ENCODE data around the gene NANS.
A peak's percentile ranks its signal among the peaks of the same experiment; 100 is the strongest.
"Not testable (repeated sequence)": the region's sequence is repeated elsewhere in the genome, so short reads cannot be mapped to it uniquely, and the experiment has no call there.

The NANS gene

DNA sequence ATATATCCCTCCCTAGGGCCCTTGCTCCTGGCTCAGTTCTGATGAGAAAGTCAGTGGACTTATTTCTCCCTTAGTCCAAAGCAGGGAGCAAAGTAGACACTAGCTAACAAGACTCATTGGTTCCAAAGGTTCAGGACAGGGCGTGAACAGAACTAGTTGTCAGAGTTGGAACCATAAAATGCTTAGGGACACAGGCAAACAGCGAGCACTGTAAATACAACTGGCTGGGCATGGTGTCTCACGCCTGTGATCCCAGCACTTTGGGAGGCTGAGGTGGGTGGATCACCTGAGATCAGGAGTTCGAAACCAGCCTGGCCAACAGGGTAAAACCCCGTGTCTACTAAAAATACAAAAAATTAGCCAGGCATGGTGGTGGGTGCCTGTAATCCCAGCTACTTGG, 36.7 kb upstream of the NANS start:
- not testable (repeated sequence) for H3K27me3 ChIP-seq (ENCODE audit: control insufficient read depth in 1 of 2, insufficient read depth in 2 of 2, low read length in 2 of 2); H3K9ac ChIP-seq (ENCODE audit: low read length); H3K27ac ChIP-seq (ENCODE audit: low read depth, low read length); H3K4me3 ChIP-seq (ENCODE audit: low read depth in 1 of 2, low read length in 2 of 2); H3K9me3 ChIP-seq (ENCODE audit: low read length); H3K4me1 ChIP-seq (ENCODE audit: insufficient read depth, low read length)
- H3K36me3 ChIP-seq (ENCODE audit: insufficient read depth, low read length) = peaks cover 45% of the 10 kb centered on the region

DNA sequence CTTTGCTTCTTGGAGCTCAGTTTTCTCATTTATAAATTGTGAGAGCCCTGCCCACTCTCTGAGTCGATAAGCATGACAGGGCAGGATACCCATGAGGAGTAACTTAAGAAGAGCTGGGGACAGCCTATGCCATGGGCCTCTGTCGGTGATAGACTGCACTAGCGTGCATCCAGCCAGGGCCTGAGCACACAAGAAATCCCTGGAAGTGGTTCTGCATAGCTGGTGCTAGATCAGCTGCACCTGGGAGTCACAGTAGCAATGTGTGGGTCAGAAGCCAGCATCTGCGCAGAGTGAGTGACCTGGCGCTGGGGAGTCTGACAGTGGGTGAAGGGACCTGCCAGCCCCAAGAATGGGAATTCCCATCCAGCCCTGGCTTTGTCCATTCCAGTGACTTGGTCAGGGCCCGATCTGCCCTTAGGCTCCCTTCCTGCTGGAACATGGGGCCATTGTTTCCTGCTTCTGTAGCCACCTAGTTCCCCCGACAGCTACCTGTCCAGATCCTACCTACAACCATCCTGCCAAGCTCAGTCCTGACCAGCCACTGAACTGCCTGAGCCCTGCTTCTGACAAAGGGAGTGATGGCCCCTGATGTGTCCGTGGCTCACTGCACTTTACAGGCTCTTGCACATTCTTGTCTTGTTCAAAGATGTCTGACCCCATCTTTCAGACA, 35.9 kb upstream of the NANS start:
- peaks cover 38% of the 10 kb centered on the region for H3K36me3 ChIP-seq (ENCODE audit: insufficient read depth, low read length)
- no peaks in the 10 kb centered on the region for H3K4me1 ChIP-seq (ENCODE audit: insufficient read depth, low read length)
- no peaks in the 10 kb centered on the region for H3K9me3 ChIP-seq (ENCODE audit: low read length)
- H3K4me3 ChIP-seq (ENCODE audit: low read depth in 1 of 2, low read length in 2 of 2) = no peak overlapping the region
- no peaks in the 10 kb centered on the region for H3K27me3 ChIP-seq (ENCODE audit: control insufficient read depth in 1 of 2, insufficient read depth in 2 of 2, low read length in 2 of 2)
- no peak overlapping the region for H3K9ac ChIP-seq (ENCODE audit: low read length)
- H3K27ac ChIP-seq (ENCODE audit: low read depth, low read length) = no peak overlapping the region

DNA sequence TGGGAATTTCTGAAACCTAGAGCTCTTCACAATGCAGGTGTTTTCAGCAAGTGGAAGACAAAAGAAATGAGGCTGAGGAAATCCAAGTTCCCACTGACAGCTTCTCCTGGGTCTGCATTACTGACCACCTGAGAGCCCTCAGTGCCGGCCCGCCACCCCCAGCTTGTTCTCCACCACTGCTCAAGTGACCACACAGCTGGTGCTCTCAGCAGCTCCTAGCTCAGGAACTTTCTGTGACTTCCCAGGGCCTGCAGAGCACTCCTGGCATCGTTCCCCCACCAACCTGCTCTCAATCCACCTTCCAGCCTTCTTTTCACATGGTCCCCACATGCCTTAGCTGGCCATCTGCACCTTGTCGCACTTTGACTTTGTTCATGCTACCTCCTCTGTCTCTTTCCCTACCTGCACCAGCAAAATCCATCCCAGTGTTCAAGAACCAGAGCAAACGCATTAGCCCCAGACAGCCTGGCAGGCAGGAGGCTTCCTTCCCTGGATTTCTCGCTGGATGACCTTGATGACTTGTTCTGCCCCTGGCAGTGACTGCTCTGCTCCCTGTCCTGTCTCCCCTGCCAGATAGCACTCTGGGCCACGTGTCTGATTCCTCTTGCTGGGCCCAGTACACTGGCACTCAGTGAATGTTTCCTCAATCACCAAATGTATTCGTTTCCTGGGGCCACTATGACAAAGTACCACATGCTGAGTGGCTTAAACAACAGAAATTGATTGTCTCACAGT, 35.1 kb upstream of the NANS start:
- H3K36me3 ChIP-seq (ENCODE audit: insufficient read depth, low read length) = peaks cover 31% of the 10 kb centered on the region
- H3K9ac ChIP-seq (ENCODE audit: low read length) = no peak overlapping the region

DNA sequence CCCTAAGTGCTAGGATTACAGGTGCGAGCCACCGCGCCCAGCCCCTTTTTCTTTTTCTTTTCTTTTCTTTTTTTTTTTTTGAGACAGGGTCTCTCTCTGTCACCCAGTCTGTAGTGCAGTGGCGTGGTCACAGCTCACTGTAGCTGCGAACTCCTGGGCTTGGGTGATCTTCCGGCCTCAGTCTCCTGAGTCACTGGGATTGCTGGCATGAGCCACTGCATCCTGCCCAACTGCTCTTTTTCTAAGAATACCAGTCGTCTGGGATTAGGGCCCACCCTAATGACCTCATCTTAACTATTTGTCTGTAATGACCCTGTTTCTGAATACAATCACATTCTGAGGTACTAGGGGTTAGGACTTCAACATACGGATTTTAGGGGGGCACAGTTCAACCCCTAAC, 34.1 kb upstream of the NANS start:
- H3K9me3 ChIP-seq (ENCODE audit: low read length) = no peaks in the 10 kb centered on the region
- H3K9ac ChIP-seq (ENCODE audit: low read length) = no peak overlapping the region
- peaks cover 22% of the 10 kb centered on the region for H3K36me3 ChIP-seq (ENCODE audit: insufficient read depth, low read length)
- no peak overlapping the region for H3K27ac ChIP-seq (ENCODE audit: low read depth, low read length)
- H3K4me3 ChIP-seq (ENCODE audit: low read depth in 1 of 2, low read length in 2 of 2) = no peak overlapping the region
- H3K4me1 ChIP-seq (ENCODE audit: insufficient read depth, low read length) = no peaks in the 10 kb centered on the region
- H3K27me3 ChIP-seq (ENCODE audit: control insufficient read depth in 1 of 2, insufficient read depth in 2 of 2, low read length in 2 of 2) = no peaks in the 10 kb centered on the region

More for the DNA sequence above, 35.1 kb upstream of the NANS start:
- Histone ChIP-seq H3K9me3 (ENCODE audit: low read length) (no peaks in the 10 kb centered on the region), H3K4me1 (ENCODE audit: insufficient read depth, low read length) (no peaks in the 10 kb centered on the region), H3K27me3 (ENCODE audit: control insufficient read depth in 1 of 2, insufficient read depth in 2 of 2, low read length in 2 of 2) (no peaks in the 10 kb centered on the region), H3K4me3 (ENCODE audit: low read depth in 1 of 2, low read length in 2 of 2) (no peak overlapping the region), H3K27ac (ENCODE audit: low read depth, low read length) (no peak overlapping the region)

DNA sequence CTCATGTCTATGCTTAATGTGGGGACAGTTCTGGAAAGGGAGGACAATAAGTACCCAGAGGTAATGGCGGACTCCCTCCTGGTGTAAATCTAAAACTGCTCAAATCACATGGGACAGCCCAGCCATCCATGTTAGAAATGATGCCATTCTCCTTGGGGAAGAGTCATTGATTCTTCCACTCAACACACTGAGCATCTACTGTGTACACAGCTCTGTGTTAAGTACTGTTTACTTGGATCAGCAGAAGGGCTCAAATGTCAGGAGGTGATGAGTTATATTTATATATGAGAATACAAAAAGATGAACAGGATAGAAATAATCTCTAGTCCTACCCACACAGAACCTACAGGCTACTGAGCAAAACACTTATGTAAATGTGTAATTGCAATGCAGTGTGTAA, 31.8 kb upstream of the NANS start:
- Histone ChIP-seq H3K4me3 (ENCODE audit: low read depth in 1 of 2, low read length in 2 of 2) (no peak overlapping the region), H3K9me3 (ENCODE audit: low read length) (no peaks in the 10 kb centered on the region), H3K27ac (ENCODE audit: low read depth, low read length) (no peak overlapping the region), H3K27me3 (ENCODE audit: control insufficient read depth in 1 of 2, insufficient read depth in 2 of 2, low read length in 2 of 2) (no peaks in the 10 kb centered on the region), H3K9ac (ENCODE audit: low read length) (no peak overlapping the region), H3K4me1 (ENCODE audit: insufficient read depth, low read length) (no peaks in the 10 kb centered on the region), H3K36me3 (ENCODE audit: insufficient read depth, low read length) (peaks cover 10% of the 10 kb centered on the region)

DNA sequence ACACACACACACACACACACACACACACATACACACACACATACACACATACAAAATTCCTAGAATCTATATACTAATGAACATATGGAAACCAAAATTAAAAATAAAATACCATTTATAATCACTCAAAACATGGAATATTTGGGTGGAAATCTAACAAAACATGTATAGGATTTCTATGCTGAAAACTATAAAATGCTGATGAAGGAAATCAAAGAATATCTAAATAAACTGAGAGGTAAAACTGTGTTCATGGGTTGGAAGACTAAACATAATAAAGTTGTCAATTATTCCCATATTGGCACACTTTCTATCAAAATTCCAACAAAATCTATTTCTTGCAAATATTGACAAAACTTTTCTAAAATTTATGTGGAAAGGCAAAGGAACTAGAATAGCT, 25.4 kb upstream of the NANS start:
- no peaks in the 10 kb centered on the region for H3K9me3 ChIP-seq (ENCODE audit: low read length)
- H3K27ac ChIP-seq (ENCODE audit: low read depth, low read length) = no peak overlapping the region
- no peaks in the 10 kb centered on the region for H3K27me3 ChIP-seq (ENCODE audit: control insufficient read depth in 1 of 2, insufficient read depth in 2 of 2, low read length in 2 of 2)
- H3K36me3 ChIP-seq (ENCODE audit: insufficient read depth, low read length) = no peaks in the 10 kb centered on the region
- no peak overlapping the region for H3K9ac ChIP-seq (ENCODE audit: low read length)
- H3K4me1 ChIP-seq (ENCODE audit: insufficient read depth, low read length) = peaks cover 6% of the 10 kb centered on the region
- no peak overlapping the region for H3K4me3 ChIP-seq (ENCODE audit: low read depth in 1 of 2, low read length in 2 of 2)

DNA sequence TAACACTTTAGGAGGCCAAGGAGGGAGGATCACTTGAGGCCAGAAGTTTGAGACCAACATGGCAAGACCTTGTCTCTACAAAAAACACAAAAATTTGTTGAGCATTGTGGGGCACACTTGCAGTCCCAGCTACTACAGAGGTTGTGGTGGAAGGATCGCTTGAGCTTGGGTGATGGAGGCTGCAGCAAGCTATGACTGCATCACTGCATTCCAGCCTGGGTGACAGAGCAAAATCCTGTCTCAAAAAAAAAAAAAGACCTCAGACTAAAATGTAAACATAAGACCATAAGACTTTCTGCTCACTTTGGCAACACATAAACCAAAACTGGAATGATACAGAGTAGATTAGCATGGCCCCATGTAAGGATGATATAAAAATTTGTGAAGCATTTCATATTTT, 24.6 kb upstream of the NANS start:
- Histone ChIP-seq H3K4me1 (ENCODE audit: insufficient read depth, low read length) (peaks cover 6% of the 10 kb centered on the region), H3K4me3 (ENCODE audit: low read depth in 1 of 2, low read length in 2 of 2) (no peak overlapping the region), H3K9ac (ENCODE audit: low read length) (no peak overlapping the region), H3K27ac (ENCODE audit: low read depth, low read length) (no peak overlapping the region), H3K9me3 (ENCODE audit: low read length) (no peaks in the 10 kb centered on the region), H3K27me3 (ENCODE audit: control insufficient read depth in 1 of 2, insufficient read depth in 2 of 2, low read length in 2 of 2) (no peaks in the 10 kb centered on the region), H3K36me3 (ENCODE audit: insufficient read depth, low read length) (no peaks in the 10 kb centered on the region)

DNA sequence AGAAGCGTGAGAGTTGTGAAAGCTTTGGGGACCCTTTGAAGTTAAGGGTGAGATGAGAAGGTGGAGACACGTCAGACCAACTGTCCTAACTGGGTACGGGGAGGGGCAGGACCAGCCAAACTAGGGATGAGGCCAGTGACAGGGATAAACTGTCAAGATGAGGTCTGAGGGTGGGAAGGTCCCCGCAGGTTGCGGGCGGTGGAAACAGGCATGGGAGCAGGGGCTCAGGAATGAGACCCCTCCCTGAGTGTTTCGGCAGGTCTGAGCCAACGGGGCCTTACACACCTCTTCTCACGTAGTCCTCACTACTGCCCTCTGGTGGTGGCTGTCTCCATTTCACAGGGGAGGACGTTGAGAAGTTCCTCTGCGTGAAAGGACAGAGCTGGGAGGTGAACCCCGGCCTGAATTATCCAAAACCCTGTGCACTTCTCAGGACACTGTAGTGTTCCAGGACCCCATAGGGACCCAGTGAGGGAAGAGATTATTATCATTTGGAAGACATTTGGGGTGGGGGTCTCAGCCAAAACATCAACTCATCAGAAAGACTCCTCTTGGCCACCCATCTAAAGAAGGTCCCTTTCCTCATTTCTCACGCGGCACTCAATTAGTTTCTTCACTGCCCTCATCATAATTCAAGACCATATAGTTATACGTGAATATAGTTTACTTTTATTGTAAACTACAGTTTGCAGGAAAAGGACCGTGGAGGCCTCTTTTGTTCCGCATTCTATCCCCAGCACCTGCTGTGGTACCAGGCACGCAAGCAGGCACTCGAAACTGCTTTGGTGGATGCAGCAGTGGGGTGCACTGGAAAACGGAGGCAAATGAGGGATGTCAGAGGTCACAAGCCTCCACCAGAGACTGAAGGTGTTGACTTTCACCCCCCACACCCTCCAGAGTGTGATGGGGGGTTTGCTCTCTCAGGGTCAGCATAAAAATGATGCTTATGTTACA, 21.7 kb upstream of the NANS start:
- no peak overlapping the region for H3K27ac ChIP-seq (ENCODE audit: low read depth, low read length)
- H3K4me1 ChIP-seq (ENCODE audit: insufficient read depth, low read length) = peaks cover 6% of the 10 kb centered on the region
- no peaks in the 10 kb centered on the region for H3K9me3 ChIP-seq (ENCODE audit: low read length)
- no peak overlapping the region for H3K9ac ChIP-seq (ENCODE audit: low read length)
- H3K36me3 ChIP-seq (ENCODE audit: insufficient read depth, low read length) = no peaks in the 10 kb centered on the region
- H3K27me3 ChIP-seq (ENCODE audit: control insufficient read depth in 1 of 2, insufficient read depth in 2 of 2, low read length in 2 of 2) = no peaks in the 10 kb centered on the region
- H3K4me3 ChIP-seq (ENCODE audit: low read depth in 1 of 2, low read length in 2 of 2) = peak overlapping the region in 1 of 2 donors; percentile 46

DNA sequence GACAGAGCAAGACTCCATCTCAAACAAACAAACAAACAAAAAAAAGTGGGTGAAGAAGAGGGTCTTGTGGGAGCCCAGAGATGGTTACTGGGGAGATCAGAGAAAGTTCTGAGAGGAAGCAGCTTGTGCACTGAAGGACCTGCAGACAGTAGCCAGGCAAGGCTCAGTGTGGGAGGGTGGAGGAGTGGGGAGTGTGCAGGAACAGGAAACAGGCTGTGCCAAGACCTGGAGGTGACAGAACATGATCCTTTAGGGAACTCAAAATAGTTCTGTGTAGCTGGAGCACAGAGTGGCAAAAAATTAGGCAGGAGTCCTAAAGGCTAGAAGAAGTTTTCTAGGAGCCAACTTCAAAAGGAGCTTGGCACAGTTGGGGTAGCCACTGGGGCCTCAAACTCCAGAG, 19.2 kb upstream of the NANS start:
- no peaks in the 10 kb centered on the region for H3K9me3 ChIP-seq (ENCODE audit: low read length)
- no peak overlapping the region for H3K9ac ChIP-seq (ENCODE audit: low read length)
- no peaks in the 10 kb centered on the region for H3K27me3 ChIP-seq (ENCODE audit: control insufficient read depth in 1 of 2, insufficient read depth in 2 of 2, low read length in 2 of 2)
- H3K27ac ChIP-seq (ENCODE audit: low read depth, low read length) = no peak overlapping the region
- peaks cover 6% of the 10 kb centered on the region for H3K4me1 ChIP-seq (ENCODE audit: insufficient read depth, low read length)
- H3K36me3 ChIP-seq (ENCODE audit: insufficient read depth, low read length) = no peaks in the 10 kb centered on the region
- H3K4me3 ChIP-seq (ENCODE audit: low read depth in 1 of 2, low read length in 2 of 2) = no peak overlapping the region

DNA sequence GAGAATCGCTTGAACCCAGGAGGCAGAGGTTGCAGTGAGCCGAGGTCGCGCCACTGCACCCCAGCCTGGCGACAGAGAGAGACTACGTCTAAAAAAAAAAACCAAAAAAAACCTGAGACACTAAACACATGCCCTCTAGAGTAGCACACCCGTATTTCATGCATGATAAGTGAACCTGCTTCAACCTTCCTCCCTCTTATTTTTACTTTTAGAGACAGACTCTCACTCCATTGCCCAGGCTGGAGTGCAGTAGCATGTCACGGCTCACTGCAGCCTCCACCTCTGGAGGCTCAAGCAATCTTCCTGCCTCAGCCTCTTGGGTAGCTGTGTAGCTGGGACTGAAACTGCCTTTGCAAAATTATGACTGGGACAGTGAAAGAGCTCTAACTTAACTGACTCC, 17.6 kb upstream of the NANS start:
- Histone ChIP-seq H3K27me3 (ENCODE audit: control insufficient read depth in 1 of 2, insufficient read depth in 2 of 2, low read length in 2 of 2) (no peaks in the 10 kb centered on the region), H3K4me1 (ENCODE audit: insufficient read depth, low read length) (peaks cover 6% of the 10 kb centered on the region), H3K27ac (ENCODE audit: low read depth, low read length) (no peak overlapping the region), H3K36me3 (ENCODE audit: insufficient read depth, low read length) (no peaks in the 10 kb centered on the region), H3K4me3 (ENCODE audit: low read depth in 1 of 2, low read length in 2 of 2) (no peak overlapping the region), H3K9ac (ENCODE audit: low read length) (no peak overlapping the region), H3K9me3 (ENCODE audit: low read length) (no peaks in the 10 kb centered on the region)

DNA sequence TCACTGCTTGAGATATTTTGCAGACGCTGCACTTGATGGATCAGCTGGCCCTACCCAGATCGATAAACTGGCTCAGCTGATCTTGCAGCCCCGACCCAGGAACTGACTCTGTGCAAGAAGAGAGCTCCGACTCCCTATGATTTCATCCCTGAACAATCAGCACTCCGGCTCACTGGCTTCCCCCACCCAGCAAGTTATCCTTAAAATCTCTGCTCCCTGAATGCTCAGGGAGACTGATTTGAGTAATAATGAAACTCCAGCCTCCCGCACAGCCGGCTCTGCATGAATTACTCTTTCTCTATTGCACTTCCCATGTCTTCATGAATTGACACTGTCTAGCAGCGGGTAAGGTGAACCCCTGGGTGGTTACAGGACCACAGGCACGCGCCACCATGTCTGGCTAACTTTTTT, 16.9 kb upstream of the NANS start:
- no peak overlapping the region for H3K9ac ChIP-seq (ENCODE audit: low read length)
- no peak overlapping the region for H3K4me3 ChIP-seq (ENCODE audit: low read depth in 1 of 2, low read length in 2 of 2)
- no peaks in the 10 kb centered on the region for H3K36me3 ChIP-seq (ENCODE audit: insufficient read depth, low read length)
- no peak overlapping the region for H3K27ac ChIP-seq (ENCODE audit: low read depth, low read length)
- no peaks in the 10 kb centered on the region for H3K9me3 ChIP-seq (ENCODE audit: low read length)
- peaks cover 4% of the 10 kb centered on the region for H3K4me1 ChIP-seq (ENCODE audit: insufficient read depth, low read length)
- no peaks in the 10 kb centered on the region for H3K27me3 ChIP-seq (ENCODE audit: control insufficient read depth in 1 of 2, insufficient read depth in 2 of 2, low read length in 2 of 2)
